ENCODE data around the gene AWAT1.

GRCh38 chrX:70244881-70245280 is 10.4 kb downstream of the AWAT1 start:
- TF ChIP-seq CTCF (IDR thresholded peaks at IDR 0.05): no peak
- no peak for TF ChIP-seq POLR2A (IDR thresholded peaks at IDR 0.05)

All from tibial nerve (tissue), 3 donors.